Measurements from ENCODE around the gene SPEM2.

DNA sequence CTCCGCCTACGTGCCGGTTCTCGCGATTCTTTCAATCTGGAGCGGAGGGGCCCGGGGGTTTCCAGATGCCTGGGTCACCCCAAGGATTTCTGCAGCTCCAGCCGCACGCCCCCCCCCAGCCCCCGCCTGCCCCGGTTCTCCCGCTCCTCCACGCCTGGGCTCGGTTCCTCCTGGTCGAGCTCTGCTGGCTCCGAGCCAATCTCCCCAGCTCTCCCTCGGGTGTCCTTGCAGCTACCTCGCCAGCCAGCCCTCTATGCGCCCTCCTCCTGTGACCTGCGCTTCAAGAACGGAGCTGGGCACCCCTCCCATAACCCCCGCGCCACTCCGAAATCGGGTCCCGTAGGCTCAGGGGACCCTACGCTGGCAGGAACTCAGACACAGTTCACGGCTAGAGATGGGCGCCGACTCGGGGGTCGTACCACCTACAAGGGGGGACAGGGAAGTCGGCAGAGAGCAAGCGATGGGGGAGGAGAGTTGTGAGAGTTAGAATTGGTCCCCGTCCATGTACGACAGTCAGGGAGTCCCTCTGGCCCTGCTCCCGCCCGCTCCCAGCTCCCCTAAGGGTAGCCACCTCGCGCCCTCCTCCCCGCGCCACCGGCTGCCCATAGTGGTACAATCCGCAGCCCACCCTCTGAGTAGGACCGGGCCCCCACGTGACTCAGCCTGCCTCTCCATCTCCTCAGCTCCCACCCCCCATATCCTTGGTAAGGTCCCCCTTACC is 14.9 kb downstream of the SPEM2 start:
- TF ChIP-seq CTCF (IDR thresholded peaks at IDR 0.05; ENCODE audit: insufficient read depth, low read length, poor library complexity, severe bottlenecking) (no peak), EZH2phosphoT487 (conservative IDR thresholded peaks at IDR 0.05; ENCODE audit: low read length) (no peak)

Data from SU-DHL-6 (cell line).